ENCODE data around the gene TXNDC15. TPM values are rescaled to one million over a fixed set of nuclear protein-coding genes. Genes with fewer than 3 reads are reported as not detected.

The TXNDC15 gene
- total RNA-seq, 2 experiments from 2014 or later, result 37.7 to 41.1 TPM

- DNase-seq, result no peak
- H3K4me1 Mint-ChIP-seq, result no peaks in the 10 kb centered on the region
- H3K27ac Mint-ChIP-seq, result no peak overlapping the region
- POLR2A ChIA-PET, result no interaction called here
- ATAC-seq (ENCODE audit: low read depth), result no peak
- H3K27me3 Mint-ChIP-seq, result no peaks in the 10 kb centered on the region
- H3K4me3 Mint-ChIP-seq, result no peak overlapping the region
- no peaks in the 10 kb centered on the region for H3K9me3 Mint-ChIP-seq
- H3K36me3 Mint-ChIP-seq, result peaks cover 4% of the 10 kb centered on the region
These were observed 70.9 kb downstream of the TXNDC15 start for GRCh38 chr5:134945041-134945440.

GRCh38 chr5:134948911-134949310 is 74.7 kb downstream of the TXNDC15 start:
- Mint-ChIP-seq H3K9me3 (no peaks in the 10 kb centered on the region), H3K27me3 (no peaks in the 10 kb centered on the region), H3K4me3 (no peak overlapping the region), H3K4me1 (no peaks in the 10 kb centered on the region), H3K36me3 (peaks cover 9% of the 10 kb centered on the region), H3K27ac (no peak overlapping the region)
- POLR2A ChIA-PET, result no interaction called here
- no peak for ATAC-seq (ENCODE audit: low read depth)
- DNase-seq, result no peak

GRCh38 chr5:134949316-134949715 is 75.1 kb downstream of the TXNDC15 start:
- DNase-seq (no peak), ATAC-seq (ENCODE audit: low read depth) (no peak)
- Mint-ChIP-seq H3K27me3 (no peaks in the 10 kb centered on the region), H3K36me3 (peaks cover 10% of the 10 kb centered on the region), H3K27ac (no peak overlapping the region), H3K9me3 (no peaks in the 10 kb centered on the region), H3K4me3 (no peak overlapping the region), H3K4me1 (no peaks in the 10 kb centered on the region)
- POLR2A ChIA-PET, result no interaction called here

Small RNAs within 50 kb of the gene (microRNA-seq; reads per million reads assigned to microRNA genes)
- gene MIR4461, result not detected

Other genes starting within 250 kb of the TXNDC15 start
- gene SAR1B, start 241.5 kb upstream of the TXNDC15 start, total RNA-seq, result 10 to 100 TPM; 42.8 to 48.2 TPM
- gene SEC24A, start 225.6 kb upstream of the TXNDC15 start, total RNA-seq, result 10 to 100 TPM; 20.5 to 20.6 TPM
- gene CAMLG, start 135.8 kb upstream of the TXNDC15 start, total RNA-seq, result 10 to 100 TPM; 24.4 to 24.7 TPM
- gene DDX46, start 115.6 kb upstream of the TXNDC15 start, total RNA-seq, result 10 to 100 TPM; 72.7 to 76.5 TPM
- 10 to 100 TPM; 32.4 to 37.0 TPM for gene C5orf24, start 28.4 kb upstream of the TXNDC15 start, total RNA-seq
- 10 to 100 TPM; 14.4 to 15.2 TPM for gene PCBD2, start 30.8 kb downstream of the TXNDC15 start, total RNA-seq
- under 1 TPM; 0.40 to 0.44 TPM for gene CATSPER3, start 93.5 kb downstream of the TXNDC15 start, total RNA-seq
- gene PITX1, start 159.9 kb downstream of the TXNDC15 start, total RNA-seq, result not detected

Data from activated naive CD8-positive, alpha-beta T cell treated with anti-CD3 and anti-CD28 coated beads, Interleukin-2, amount 10 ng/mL, durations not matched to agents 7 days and 5 days (primary cell).